Measurements from ENCODE around the gene HADH.

Gene HADH

GRCh38 chr4:108060686-108061321 lies 71.1 kb downstream of the HADH start:
- no peak for DNase-seq

DNA sequence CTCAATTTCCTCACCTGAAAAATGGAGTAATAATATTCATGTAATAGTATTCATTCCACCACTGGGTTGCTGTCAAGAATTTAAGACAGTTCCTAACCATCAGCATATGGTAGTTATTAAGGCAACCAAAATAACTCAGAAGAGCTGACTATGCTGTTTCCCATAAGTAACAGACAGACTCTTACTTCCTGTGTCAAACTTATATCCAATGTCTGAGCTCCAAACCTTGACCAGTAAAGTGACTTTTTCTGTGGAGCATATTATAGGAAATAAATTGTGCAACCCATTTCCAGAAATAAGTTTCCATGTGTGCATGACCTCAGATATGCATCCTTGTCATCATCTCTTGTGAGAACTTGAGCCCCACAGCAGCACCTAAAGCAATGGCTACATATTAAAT lies 78.8 kb downstream of the HADH start:
- no peak for DNase-seq

DNA sequence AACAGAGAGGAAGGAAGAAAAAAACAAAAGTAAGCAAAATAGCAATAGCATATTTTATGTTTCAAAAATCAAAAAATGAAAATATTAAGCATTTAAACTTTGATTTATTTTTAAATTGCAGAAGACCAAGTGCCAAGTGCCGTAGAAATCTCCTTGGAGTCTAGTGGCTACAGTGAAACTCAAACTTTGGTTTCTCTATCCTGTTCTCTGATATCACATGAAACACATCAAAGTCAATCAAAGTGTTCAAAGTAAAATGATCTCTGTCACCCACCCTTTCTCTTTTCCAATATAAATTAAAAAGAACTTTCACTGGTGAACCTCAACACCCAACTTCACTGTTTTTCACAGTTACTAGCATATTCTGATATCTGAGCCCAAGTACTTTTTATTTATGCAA lies 81.1 kb downstream of the HADH start:
- DNase-seq, result no peak

DNA sequence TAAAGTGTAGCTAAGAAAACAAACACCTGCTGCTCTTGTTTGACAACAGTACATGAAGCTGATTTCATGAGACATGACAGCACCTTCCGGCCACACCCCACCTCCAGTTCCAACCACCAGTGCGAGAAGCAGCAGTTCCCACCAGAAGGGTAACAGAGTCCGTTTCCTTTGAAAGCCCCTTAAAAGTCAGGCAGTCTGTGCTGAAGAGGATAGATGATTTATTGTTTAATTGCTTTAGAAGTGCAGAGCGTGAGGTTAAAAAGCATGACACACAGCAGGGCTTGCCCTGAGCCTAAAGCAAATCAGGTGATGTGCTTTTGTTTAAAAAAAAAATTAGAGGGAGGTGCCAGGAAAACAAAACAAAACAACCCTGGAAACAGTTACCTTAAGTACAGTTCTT lies 82.6 kb downstream of the HADH start:
- DNase-seq, result peak in 1 of 2 experiments; percentile 61

- DNase-seq, result no peak
These were observed 88.5 kb downstream of the HADH start for GRCh38 chr4:108078024-108078733.

- DNase-seq, result peak; percentile 54 to 57
These were observed 91.1 kb downstream of the HADH start for GRCh38 chr4:108080747-108081146.

- peak; percentile 52 to 53 for DNase-seq
These were observed 91.6 kb downstream of the HADH start for GRCh38 chr4:108081256-108081655.
